DLD1 (cell line): ENCODE data around the gene SAMD4A.

Experiments
- in situ Hi-C: cut with HindIII; loops from 2 replicates; pipeline ENCODE4 v1.10.0; 2017; ENCODE audit warnings: low sequenced_read_pairs

SAMD4A gene

DNA sequence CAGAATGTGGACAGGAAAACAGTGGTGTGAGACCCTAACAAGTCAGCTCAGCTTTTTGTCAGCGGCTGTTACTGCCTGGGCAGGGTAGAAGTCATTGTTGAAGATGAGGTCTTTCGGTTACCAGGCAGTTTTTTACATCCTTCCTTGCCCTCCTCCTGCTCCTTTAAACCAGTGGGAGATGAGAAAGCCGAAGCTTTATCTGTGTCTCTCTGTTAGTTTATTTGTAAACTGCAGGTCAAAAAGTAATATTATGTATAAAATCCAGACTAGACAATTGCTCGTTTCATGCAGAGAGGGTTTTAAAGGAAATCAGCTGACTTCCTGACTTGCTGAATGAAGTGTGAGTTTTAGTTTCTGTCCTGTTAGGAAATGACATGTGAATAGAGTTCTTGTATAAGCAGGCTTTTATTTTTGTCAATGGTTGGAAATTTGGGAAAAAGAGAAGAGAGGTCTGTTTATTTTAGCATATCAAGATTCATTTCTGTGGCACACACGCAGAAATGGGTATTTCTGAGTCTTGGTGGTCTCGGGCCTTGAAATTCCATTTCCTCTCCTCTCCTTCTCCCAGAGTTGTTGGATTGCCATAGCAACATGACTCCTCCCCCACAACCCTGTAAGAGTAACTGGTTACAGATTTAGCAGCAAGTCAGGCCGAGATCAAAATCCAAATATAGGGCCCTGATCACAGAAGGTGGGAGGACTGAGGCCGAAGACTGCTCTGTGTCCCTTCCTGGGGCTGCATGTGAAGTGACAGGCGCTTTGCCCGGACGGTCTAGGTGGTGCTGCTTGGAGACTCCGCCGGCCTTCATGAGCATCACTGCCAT, 60.8 kb downstream of the SAMD4A start:
- in situ Hi-C loops = no loop called here

DNA sequence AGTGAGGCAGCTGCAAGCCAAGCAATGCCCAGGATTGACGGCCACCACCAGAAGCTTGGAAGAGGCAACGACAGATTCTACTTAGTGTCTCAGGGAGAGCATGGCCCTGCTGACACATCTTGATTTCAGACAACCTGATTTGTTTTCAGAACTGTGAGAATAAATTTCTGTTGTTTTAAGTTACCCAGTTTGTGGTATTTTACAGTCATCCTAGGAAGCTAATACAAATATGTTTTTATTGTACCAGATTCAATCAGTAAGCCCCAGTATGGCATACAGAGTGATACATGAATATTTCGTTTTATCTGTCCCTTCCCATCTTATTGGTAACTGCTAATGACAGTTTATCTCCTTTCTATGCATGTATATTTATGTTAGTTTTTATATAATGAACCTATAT, 62.3 kb downstream of the SAMD4A start:
- in situ Hi-C loops = no loop called here

DNA sequence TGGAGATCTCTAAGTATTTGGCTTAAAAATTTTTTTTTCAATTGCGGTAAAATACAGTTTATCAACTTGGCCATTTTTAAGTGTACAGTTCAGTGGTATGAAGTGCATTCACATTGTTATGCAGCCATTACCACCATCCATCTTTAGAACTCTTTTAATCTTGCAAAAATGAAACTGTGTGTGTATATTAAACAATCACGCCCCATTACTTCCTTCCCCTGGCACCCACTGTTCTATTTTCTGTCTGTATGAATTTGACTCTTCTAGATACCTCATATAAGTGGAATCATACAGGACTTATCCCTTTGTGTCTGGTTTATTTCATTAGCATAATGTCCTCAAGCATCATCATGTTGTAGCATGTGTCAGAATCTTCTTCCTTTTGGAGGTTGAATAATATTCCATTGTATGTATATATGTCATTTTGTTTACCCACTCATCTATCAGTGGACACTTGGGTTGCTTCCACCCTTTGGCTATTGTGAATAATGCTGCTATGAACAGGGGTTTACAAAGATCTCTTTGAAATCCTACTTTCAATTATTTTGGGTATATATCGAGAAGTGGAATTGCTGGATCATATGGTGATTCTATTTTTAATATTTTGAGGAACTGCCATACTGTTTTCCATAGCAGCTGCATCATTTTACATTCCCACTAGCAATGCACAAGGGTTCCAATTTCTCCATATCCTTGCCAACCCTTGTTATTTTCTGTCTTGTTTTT, 62.9 kb downstream of the SAMD4A start:
- in situ Hi-C loops = no loop called here

DNA sequence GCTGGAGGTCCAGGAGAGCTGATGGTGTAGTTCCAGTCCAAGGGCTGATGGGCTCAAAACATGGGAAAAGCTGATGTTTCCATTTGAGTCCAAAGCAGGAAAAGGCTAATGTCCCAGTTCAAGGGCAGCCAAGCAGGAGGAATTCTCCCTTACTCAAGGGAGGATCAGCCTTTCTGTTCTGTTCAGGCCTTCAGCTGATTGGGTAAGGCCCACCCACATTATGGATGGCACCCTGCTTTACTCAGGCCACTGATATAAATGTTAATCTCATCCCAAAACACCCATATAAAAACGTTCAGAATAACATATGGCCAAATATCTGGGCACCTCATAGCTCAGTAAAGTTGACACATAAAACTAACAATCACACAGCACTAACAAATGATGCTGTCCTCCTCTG, 64.1 kb downstream of the SAMD4A start:
- in situ Hi-C loops = no loop called here

DNA sequence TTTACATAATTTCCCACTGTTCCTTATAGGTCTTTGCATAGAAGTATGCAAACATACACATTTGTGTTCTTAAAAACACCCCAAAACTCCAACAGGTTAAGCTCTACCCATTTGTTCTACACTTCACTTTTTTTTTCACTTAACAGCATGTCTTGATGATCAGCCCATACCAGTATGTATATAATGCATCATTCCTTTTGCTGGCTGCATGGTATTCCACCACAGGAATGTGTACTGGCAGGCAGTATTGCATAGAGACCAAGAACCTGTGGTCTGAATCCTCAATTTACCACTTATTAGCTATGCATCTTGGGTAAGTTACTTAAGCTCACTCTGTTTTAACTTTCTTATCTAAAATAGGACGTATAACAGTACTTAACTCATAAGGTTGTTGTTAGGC, 65.5 kb downstream of the SAMD4A start:
- in situ Hi-C loops = no loop called here

DNA sequence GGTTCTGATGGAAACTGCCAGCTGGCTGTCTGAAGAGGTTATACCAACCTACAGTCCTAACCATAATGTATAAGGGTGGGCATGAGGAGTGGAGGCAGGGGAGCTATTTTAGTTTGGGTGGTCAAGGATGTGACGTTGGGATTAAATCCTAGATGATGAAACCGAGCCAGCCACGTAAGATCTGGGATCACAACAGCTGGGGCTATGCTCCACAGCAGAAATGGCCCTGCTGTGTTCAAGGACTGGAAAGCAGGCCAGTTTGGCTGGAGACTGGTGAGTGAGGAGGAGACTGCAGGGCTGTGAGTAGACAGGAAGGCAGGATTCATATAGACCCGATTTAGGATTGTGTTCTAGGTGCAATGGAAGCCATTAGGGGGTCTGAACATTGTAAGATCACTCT, 66.1 kb downstream of the SAMD4A start:
- in situ Hi-C loops = no loop called here

DNA sequence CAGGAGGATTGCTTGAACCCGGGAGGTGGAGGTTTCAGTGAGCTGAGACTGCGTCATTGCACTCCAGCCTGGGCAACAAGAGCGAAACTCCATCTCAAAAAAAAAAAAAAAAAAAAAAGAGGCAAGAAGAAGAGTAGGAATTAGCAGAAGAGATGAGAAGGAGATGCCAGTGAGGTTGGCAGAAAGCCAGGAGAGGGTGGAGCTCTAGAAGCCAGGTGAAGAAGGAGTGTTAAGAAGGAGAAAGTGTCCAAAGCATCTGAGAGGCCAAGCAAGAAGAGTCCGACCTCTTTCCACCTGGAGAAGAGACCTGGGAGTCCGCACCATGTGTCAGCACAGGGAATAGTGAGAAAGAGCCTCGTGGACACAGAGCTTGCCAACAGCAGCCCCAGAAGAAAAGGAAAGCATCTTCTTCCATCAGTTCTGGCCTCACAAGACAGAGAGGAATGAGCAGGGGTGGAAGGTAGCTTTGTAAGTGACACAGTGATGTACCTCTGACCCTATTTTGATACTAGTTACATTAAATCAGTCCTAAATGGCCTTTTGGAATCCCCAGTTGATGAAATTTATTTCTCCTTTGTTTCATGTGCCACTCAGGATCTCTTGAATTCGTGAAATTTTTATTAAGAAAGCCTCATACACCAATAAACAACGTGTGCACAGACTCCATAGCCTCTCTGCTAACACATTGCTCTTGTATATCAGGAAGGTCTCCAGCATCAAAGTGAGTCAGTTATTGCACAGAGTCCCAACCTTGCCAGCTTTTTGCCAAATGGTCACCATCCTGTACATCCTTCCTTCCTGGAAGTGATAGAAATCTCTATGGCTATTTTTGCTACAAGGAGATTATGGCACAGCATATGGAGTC, 70.6 kb downstream of the SAMD4A start:
- in situ Hi-C loops = no loop called here

DNA sequence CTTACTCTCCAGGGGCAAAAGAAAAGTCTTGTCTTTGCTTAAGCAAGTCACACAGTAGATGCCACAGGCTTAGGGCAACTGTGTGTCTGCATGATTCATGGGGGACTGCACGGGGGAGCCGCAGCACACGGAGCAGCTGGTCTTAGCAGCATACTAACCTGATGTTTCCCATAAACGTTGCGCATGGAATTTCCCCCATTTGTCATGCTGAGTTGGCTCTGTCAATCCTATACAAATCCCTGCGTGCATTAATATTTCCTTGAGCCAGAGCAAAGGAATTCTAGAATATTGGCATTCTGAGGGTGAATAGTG, 71.2 kb downstream of the SAMD4A start:
- in situ Hi-C loops = no loop called here

DNA sequence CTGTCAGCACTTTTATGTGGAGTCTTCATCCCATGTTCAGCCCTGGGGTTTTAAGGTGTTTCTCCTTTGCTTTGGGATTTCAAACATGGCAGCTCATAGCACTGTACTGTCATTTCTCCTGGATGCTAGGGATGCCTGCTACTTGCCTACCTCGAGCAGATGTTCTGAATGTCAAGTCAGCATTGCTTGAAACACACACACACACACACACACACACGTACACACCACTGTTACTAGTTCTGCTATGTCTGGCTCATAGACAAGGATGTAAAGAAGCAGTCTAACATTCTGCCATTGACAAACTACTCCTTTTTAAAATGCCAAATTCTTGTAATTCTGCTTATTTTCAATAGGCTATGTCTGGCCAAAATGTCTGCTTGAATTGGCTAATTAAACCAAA, 72.7 kb downstream of the SAMD4A start:
- in situ Hi-C loops = no loop called here

DNA sequence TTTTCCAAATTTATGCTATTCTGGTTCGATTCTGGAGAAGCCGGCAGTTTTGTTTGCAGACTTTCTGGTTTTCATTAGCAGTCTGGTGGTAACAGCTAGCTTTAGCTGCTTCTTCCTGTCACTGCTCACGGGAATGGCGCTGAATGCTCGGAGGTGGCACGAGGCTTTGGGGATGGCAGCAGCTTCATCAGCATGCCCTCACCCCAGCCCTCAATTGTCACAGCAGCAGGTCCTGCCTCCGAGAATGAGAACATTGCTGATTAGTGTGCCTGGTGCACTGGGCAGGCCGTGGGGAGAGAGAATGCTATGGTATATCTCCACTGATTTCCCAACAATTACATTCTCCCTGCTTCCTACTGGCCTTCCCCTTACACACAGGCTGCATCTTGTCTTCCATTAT, 73.6 kb downstream of the SAMD4A start:
- in situ Hi-C loops = no loop called here

DNA sequence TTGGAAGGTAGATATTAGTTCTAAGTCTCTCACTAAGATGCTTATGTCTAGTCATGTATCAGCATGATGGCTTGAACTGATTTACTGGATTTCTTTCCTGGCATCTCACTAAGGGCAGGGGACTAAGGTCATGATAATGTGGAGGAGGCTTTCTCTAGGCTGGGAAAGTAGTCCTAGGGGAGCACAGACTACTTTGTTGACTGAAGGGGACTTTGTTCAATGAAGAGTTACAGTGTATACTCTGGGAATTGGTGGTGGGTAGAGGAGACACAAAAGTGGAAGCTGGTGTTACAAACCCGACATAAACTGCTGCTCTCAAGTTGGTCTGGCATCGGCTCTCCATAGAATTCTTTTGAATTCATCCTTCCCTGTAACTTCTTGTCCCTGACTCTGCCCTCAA, 75.2 kb downstream of the SAMD4A start:
- in situ Hi-C loops = no loop called here

DNA sequence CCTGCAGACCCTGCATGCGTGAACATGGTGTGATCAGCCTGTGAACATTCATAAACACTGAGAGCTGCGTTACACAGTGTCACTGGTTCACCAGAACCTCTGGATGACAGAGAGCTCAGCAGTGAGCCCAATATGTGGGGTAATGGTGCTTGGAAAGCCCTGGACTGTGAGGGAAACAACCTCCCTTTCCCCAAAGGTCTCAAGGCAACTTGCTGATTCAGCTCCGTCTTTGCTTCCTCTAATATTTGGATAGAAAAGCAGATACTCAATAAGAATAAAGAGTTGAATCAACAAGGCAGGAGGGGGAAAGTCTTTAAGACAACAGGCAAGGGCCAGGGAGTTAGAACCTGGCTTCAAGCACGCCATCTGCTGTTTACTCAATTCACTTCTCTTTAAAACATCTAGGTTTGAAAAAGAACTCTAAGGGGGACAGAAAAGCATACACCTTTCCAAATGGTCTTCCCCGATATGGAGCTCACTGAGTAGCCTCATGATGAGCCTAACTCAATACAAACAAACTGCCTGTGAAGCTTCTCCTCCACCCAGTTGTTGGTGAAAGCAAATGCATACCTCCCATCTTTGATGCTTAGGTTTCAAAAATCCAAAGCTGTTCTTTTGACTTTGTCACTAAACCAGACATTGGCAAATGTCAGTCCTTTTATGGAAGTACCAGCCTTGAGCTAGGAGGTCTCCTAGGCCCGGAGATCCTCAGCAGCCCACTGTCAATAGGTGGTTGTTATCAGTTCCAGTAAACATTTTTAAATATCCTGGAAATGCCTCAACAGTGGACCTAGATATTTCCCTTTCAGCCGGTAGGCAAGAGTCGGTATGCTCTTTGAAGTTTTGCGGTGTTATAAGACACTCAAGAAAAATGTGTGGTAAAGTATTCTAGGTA, 76.1 kb downstream of the SAMD4A start:
- in situ Hi-C loops = no loop called here

DNA sequence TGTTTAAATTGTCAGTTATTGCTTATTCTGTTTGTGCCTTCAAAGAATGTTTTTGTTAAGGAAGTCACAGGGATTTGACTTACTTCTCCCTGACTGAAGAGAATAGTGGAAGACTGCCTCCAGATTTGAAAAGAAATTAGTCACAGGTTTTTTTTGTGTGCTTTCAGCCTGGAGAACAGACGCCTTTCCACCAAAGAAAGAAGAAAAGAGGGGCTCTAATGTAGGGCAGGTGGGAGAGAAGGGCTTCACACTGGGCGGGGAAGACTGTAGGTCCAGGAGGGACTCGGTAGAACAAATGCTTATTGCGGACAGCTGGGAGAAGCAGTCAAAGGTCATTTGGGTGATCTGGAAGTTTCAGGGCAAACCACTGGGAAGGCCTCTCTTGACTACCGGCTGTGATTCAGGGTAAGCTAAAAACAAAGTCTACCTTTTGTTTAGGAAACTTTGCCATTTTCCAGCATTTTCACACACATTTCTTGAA, 76.8 kb downstream of the SAMD4A start:
- in situ Hi-C loops = no loop called here

DNA sequence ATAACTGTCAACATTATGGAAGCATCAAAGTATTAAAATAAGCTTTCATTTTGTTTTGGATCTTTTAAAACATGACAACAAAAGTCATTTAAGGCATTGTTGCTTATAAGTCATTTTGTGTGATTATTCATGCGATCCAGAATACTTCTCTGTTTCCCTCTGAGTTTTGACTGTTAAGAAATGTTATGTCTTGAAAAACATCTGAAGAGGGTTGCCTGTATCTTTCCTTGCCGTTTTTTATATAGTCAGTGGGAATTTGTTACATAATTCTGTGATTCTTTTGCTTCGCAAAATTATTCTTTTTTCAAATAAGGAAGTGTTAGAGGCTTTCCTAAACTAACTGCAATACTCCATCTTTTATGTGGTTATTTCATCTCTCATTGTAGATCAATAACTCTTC, 78.7 kb downstream of the SAMD4A start:
- in situ Hi-C loops = no loop called here

DNA sequence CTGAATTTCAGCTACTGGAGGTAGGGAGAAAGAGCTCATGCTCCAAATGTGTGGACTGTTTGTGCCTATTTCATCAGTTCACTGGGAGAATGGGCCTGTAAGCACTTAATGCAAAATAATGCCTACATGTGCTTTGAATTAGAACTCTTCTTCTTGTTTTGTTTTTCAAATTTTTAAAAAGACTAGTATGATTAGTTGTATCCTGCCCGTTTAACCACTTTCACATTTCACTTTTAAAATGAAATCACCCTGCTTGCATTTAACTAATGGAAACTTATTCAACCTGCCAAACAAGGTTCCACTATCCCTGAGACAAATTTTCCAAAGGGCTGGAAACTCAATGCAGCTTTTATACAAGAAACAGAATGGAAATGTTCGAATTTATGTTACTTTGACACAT, 79.7 kb downstream of the SAMD4A start:
- in situ Hi-C loops = no loop called here

DNA sequence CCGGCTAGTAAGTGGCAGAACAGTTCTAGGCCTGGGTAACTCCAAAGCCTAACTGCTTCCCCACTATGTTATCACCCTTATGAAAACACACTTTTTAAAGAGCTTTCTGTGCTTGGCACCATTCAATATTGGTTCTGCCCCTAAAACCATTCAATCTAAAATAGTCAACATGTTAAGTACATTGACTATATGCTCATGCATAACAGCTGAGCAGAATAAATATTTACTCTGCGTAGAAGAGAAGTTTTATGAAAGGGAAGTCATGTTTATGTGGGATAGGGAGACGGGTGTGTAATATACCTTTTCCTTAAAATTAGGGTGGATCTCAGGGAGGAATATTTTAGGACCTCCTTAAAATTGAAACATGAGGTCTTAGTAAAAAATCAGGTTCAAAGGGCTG, 80.5 kb downstream of the SAMD4A start:
- in situ Hi-C loops = no loop called here

DNA sequence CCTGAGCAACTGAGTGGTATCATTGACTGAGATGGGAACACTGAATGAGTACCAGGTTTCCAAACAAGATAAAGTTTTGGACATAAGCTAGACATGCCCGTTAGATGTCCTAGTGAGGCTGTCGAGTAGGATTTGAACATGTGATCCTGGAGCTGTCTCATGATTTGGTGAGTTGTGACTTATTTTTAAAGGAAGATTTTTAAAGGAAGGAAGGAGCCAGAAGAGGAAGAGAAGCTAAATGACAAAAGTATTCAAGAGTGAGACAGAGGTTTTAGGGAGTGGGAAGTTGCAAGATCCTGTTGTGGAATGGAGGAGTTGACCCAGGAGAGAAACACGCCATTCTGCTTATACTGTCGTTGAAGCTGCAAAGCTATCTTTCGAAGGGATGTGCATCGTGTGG, 82.1 kb downstream of the SAMD4A start:
- in situ Hi-C loops = no loop called here

DNA sequence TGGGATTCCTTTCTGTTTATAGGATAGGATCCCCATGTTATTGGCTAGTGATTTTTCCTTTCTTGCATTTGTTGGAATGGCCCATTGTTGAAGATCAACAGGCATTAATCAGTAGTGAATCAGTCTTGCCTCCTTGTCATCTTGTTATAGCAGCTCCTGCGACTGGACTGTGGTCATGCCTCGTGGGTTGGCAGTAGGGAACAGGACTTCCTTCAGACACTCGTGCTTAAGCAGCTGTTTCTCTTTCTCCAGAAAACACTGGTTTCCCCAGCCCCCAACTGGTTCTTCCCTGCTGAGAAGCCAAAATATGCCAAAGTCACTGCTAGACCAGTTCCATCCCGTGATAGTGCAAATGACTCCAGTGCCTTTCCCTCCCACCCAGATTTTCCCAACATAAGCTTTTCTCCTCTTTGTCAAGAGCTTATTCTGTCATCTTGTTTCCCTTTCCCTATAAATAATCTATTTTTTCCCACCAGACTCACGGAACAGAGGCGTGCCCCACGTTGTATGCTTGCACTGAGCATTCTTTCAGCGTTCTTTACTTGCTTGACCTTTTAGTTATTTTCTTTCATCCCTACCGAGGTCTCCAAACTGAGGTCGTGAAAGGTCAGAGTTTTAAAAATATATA, 83.5 kb downstream of the SAMD4A start:
- in situ Hi-C loops = no loop called here

DNA sequence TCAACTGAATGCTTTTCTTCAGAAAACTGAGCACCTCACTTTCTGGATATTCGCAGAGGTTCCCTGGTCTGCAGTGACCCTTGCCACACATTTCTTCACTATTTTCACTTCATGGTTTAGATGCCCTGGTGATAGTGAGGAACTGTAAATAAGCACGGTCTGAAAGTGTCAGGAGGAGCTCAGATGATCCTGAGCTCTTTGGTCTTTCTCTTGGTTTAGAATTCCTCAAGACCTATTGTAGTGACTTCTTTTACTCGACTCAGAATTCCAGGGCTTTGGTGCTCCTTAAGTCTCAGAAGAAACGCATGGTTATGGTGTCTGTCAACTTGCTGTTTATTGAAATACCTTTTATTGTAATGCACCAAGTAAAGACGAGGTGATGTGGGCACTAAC, 84.0 kb downstream of the SAMD4A start:
- in situ Hi-C loops = no loop called here

DNA sequence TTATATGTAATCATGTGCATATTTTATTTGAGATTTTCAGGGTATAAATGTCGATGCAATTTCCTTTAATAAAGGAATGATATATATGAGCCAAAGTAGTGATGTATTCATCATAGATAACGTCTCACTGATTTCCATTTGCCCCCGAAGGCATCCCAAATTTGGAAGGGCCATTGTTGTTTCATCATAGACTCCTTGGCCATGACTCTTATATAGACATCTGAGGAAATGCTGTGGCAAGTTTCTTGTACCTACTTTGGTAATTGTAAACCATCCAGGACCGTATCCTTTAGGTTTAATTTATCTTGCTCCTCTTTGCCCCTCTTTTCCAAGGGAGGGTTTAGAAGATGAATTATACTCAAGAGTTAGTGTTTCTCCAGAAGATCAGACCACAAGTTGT, 84.7 kb downstream of the SAMD4A start:
- in situ Hi-C loops = no loop called here
